ENCODE data around the gene HIC1.

HIC1 gene

GRCh38 chr17:2048805-2049204 is 6.1 kb upstream of the HIC1 start:
- no peak for DNase-seq

- peak; percentile 44 for DNase-seq
These were observed 5.3 kb upstream of the HIC1 start for GRCh38 chr17:2049333-2050299.

- DNase-seq: peak; percentile 56
These were observed 4.4 kb upstream of the HIC1 start for GRCh38 chr17:2050300-2051060.

GRCh38 chr17:2051061-2051932 is 3.6 kb upstream of the HIC1 start:
- peak; percentile 12 for DNase-seq

GRCh38 chr17:2051933-2052559 is 2.9 kb upstream of the HIC1 start:
- DNase-seq: no peak

- DNase-seq: peak; percentile 14
These were observed 1.3 kb upstream of the HIC1 start for GRCh38 chr17:2053380-2054261.

GRCh38 chr17:2054262-2054511 is 716 bp upstream of the HIC1 start:
- no peak for DNase-seq

- DNase-seq: no peak
These were observed 646 bp downstream of the HIC1 start for GRCh38 chr17:2055292-2056205.

GRCh38 chr17:2056206-2057174 is 1.6 kb downstream of the HIC1 start:
- no peak for DNase-seq

GRCh38 chr17:2057175-2057759 is 2.4 kb downstream of the HIC1 start:
- DNase-seq: no peak

GRCh38 chr17:2057760-2058585 is 3.1 kb downstream of the HIC1 start:
- DNase-seq: no peak

GRCh38 chr17:2058586-2059546 is 4.0 kb downstream of the HIC1 start:
- no peak for DNase-seq

GRCh38 chr17:2059547-2060384 is 4.9 kb downstream of the HIC1 start:
- no peak for DNase-seq

- no peak for DNase-seq
These were observed 5.4 kb downstream of the HIC1 start for GRCh38 chr17:2060385-2060658.

- no peak for DNase-seq
These were observed 6.0 kb downstream of the HIC1 start for GRCh38 chr17:2060681-2061440.
